GM19452 (cell line): ENCODE results near the gene UGT2B7.
"Not testable (repeated sequence)": the region's sequence is repeated elsewhere in the genome, so short reads cannot be mapped to it uniquely, and the experiment has no call there.

ENCODE experiments used
- ATAC-seq: cut with Tn5 transposase; IDR thresholded peaks from one replicate; pipeline ENCODE4 v1.9.1; 2021; ENCODE audit not compliant: unreplicated experiment

The UGT2B7 gene

GRCh38 chr4:69096111-69096656 is at the start of gene UGT2B7:
UGT2B7 (plus strand) TSS chr4:69096474; CDS start chr4:69096521, 47 bp downstream.
- ATAC-seq = no peak

GRCh38 chr4:69049860-69050259 is 46.4 kb upstream of the UGT2B7 start:
- no peak for ATAC-seq

GRCh38 chr4:69050853-69051575 is 45.3 kb upstream of the UGT2B7 start:
- ATAC-seq = not testable (repeated sequence)

- no peak for ATAC-seq
Observed at GRCh38 chr4:69051576-69051943, 44.7 kb upstream of the UGT2B7 start.

GRCh38 chr4:69053309-69053885 is 42.9 kb upstream of the UGT2B7 start:
- ATAC-seq = not testable (repeated sequence)

GRCh38 chr4:69054033-69054432 is 42.2 kb upstream of the UGT2B7 start:
- not testable (repeated sequence) for ATAC-seq

- ATAC-seq = peak; percentile 46
Observed at GRCh38 chr4:69054578-69055200, 41.6 kb upstream of the UGT2B7 start.

- ATAC-seq = no peak
Observed at GRCh38 chr4:69056150-69056549, 40.1 kb upstream of the UGT2B7 start.

GRCh38 chr4:69056921-69057550 is 39.2 kb upstream of the UGT2B7 start:
- no peak for ATAC-seq

GRCh38 chr4:69057620-69058409 is 38.5 kb upstream of the UGT2B7 start:
- peak; percentile 72 for ATAC-seq

- peak; percentile 28 for ATAC-seq
Observed at GRCh38 chr4:69058410-69059059, 37.7 kb upstream of the UGT2B7 start.

- ATAC-seq = no peak
Observed at GRCh38 chr4:69060651-69061308, 35.5 kb upstream of the UGT2B7 start.

- no peak for ATAC-seq
Observed at GRCh38 chr4:69064391-69064790, 31.9 kb upstream of the UGT2B7 start.

- no peak for ATAC-seq
Observed at GRCh38 chr4:69066945-69067344, 29.3 kb upstream of the UGT2B7 start.

- ATAC-seq = no peak
Observed at GRCh38 chr4:69069085-69069484, 27.2 kb upstream of the UGT2B7 start.

GRCh38 chr4:69070590-69070989 is 25.7 kb upstream of the UGT2B7 start:
- no peak for ATAC-seq

- ATAC-seq = no peak
Observed at GRCh38 chr4:69071286-69071685, 25.0 kb upstream of the UGT2B7 start.

GRCh38 chr4:69073375-69073774 is 22.9 kb upstream of the UGT2B7 start:
- no peak for ATAC-seq

GRCh38 chr4:69075061-69075792 is 21.0 kb upstream of the UGT2B7 start:
- ATAC-seq = no peak
